HepG2 (cell line): ENCODE measurements around the gene NUP153. TPM values are rescaled to one million over a fixed set of nuclear protein-coding genes. Genes with fewer than 3 reads are reported as not detected.

Experiments used
- ASH2L ChIP-seq: fragments of 300-600, 200-600 bp; sonication (generic); IDR thresholded peaks from 2 replicates; pipeline ENCODE4 v1.7.0; 2017; ENCODE audit warnings: low read depth, mild to moderate bottlenecking, moderate library complexity, mixed read lengths, low read length; ENCODE audit not compliant: insufficient read length
- ATF7-NPFF ChIP-seq: sonication (generic); formaldehyde crosslinking; IDR thresholded peaks from 2 replicates; pipeline ENCODE4 v1.8.1; 2023; ENCODE audit warnings: mild to moderate bottlenecking, low read depth, missing genetic modification reagents, moderate library complexity
- FOXA3 ChIP-seq: IDR thresholded peaks from 2 replicates; pipeline ENCODE4 v1.6.1; 2016; ENCODE audit warnings: missing genetic modification reagents, missing compliant biosample characterization
- HHEX ChIP-seq: IDR thresholded peaks from 2 replicates; pipeline ENCODE4 v1.6.1; 2016; ENCODE audit warnings: control low read depth
- HMG20A ChIP-seq: IDR thresholded peaks from 2 replicates; pipeline ENCODE4 v1.6.1; 2016; ENCODE audit warnings: borderline replicate concordance
- KDM3A ChIP-seq: IDR thresholded peaks from 2 replicates; pipeline ENCODE4 v1.6.1; 2018; ENCODE audit warnings: low read depth, missing compliant biosample characterization
- MED13 ChIP-seq: sonication (generic); formaldehyde crosslinking; IDR thresholded peaks from 2 replicates; pipeline ENCODE4 v1.5.0; 2020; ENCODE audit warnings: missing genetic modification reagents
- MTF1 ChIP-seq: sonication (generic); formaldehyde crosslinking; IDR thresholded peaks from 2 replicates; pipeline ENCODE4 v1.5.0; 2020; ENCODE audit warnings: missing genetic modification reagents
- MZF1 ChIP-seq: sonication (generic); formaldehyde crosslinking; IDR thresholded peaks from 2 replicates; pipeline ENCODE4 v1.8.1; 2023; ENCODE audit warnings: mild to moderate bottlenecking, missing genetic modification reagents, borderline replicate concordance
- POLR2AphosphoS5 ChIP-seq: IDR thresholded peaks from 2 replicates; pipeline ENCODE4 v1.6.1; 2012; ENCODE audit warnings: low read depth, low read length
- SMAD9 ChIP-seq: sonication (generic); formaldehyde crosslinking; IDR thresholded peaks from 2 replicates; pipeline ENCODE4 v1.5.1; 2020; ENCODE audit warnings: mild to moderate bottlenecking, missing genetic modification reagents
- TCF7 ChIP-seq: sonication (generic); IDR thresholded peaks from 2 replicates; pipeline ENCODE4 v1.6.1; 2016; ENCODE audit warnings: antibody characterized with exemption, low read depth
- TOPORS ChIP-seq: sonication (generic); formaldehyde crosslinking; IDR thresholded peaks from 2 replicates; pipeline ENCODE4 v1.8.0; 2023; ENCODE audit warnings: mild to moderate bottlenecking, missing genetic modification reagents
- ZBTB7B ChIP-seq: sonication (generic); formaldehyde crosslinking; IDR thresholded peaks from 2 replicates; pipeline ENCODE4 v1.4.0; 2020; ENCODE audit warnings: missing genetic modification reagents
- ZNF33A ChIP-seq: sonication (generic); formaldehyde crosslinking; IDR thresholded peaks from 2 replicates; pipeline ENCODE4 v1.5.1; 2020; ENCODE audit warnings: missing genetic modification reagents, mild to moderate bottlenecking, moderate library complexity, borderline replicate concordance
- ZNF446 ChIP-seq: sonication (generic); formaldehyde crosslinking; IDR thresholded peaks from 2 replicates; pipeline ENCODE4 v1.5.0; 2020; ENCODE audit warnings: mild to moderate bottlenecking, missing genetic modification reagents
- ZNF619 ChIP-seq: sonication (generic); formaldehyde crosslinking; IDR thresholded peaks from 2 replicates; pipeline ENCODE4 v1.4.0; 2020; ENCODE audit warnings: mild to moderate bottlenecking, missing genetic modification reagents
- polyA plus RNA-seq, 8 experiments: library from polyadenylated mRNA; depleted of rRNA in 3 of 8; stranded (reverse) in 7 of 8; unstranded in 1 of 8; fragments of >200 nt; fragmentation: Illumina TruSeq in 4 of 8; extraction: Trizol in 4 of 8; gene quantifications; 2 replicates each; pipeline versions ENCODE4 v1.2.1 to v1.2.3, GENCODE V29; 2011 to 2016; ENCODE audit warnings: low read depth in 4 of 8, missing spikeins in 1 of 8, mixed read lengths in 1 of 8; ENCODE audit not compliant: insufficient read depth in 1 of 8
- total RNA-seq, 5 experiments: library from RNA; depleted of rRNA; stranded (reverse); fragments of >200 nt; fragmentation: Illumina TruSeq; extraction: Trizol; gene quantifications; 2 replicates each; pipeline ENCODE4 v1.2.3, GENCODE V29; 2016; ENCODE audit warnings: low read depth in 1 of 5
- TF ChIP-seq, protein P1 (sequence below): sonication (generic); formaldehyde crosslinking; IDR thresholded peaks from 2 replicates; pipeline ENCODE4 v1.9.0; 2021; ENCODE audit warnings: missing genetic modification reagents, borderline replicate concordance
- TF ChIP-seq, protein P2 (sequence below): IDR thresholded peaks from 2 replicates; pipeline ENCODE4 v1.6.1; 2018; ENCODE audit warnings: missing genetic modification reagents
- TF ChIP-seq, protein P3 (sequence below): sonication (generic); formaldehyde crosslinking; IDR thresholded peaks from 2 replicates; pipeline ENCODE4 v1.4.0; 2020; ENCODE audit warnings: missing genetic modification reagents
- TF ChIP-seq, protein P4 (sequence below): sonication (generic); formaldehyde crosslinking; IDR thresholded peaks from 2 replicates; pipeline ENCODE4 v1.5.0; 2020; ENCODE audit warnings: missing genetic modification reagents
- TF ChIP-seq, protein P5 (sequence below): sonication (generic); formaldehyde crosslinking; IDR thresholded peaks from 2 replicates; pipeline ENCODE4 v1.4.0; 2020; ENCODE audit warnings: missing genetic modification reagents
- TF ChIP-seq, protein P6 (sequence below): sonication (generic); formaldehyde crosslinking; conservative IDR thresholded peaks from 2 replicates; pipeline ENCODE4 v1.4.0; 2020; ENCODE audit warnings: mild to moderate bottlenecking, missing genetic modification reagents, moderate library complexity

The NUP153 gene
- total and polyA plus RNA-seq, 2 of the 13 experiments (the other 11 are each of a cell fraction or from before 2014, with no cell fraction given): 29.8 to 55.2 TPM

DNA sequence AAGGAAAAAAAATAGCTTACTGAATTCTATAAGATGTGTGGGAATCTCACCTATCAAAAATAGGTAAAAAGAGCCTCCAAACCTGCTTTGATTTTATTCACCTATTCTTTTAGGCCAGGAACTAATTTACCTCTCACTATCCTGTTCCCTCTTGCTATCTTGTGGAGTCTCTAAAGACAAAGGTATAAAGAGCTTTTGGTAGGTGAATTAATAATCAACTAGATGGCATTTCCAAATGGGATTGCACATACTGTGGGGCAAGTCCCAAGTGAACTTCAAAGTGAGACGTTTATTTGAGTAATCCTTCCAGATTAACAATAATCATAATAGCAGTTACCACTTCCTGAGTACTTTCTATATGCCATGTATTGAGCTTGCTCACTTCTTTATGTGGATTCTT is 103.8 kb downstream of the NUP153 start (continued):
- no peak for TF ChIP-seq MTF1 (CRISPR knock-in tag)
- no peak for TF ChIP-seq ZBTB7B (CRISPR knock-in tag)
- no peak for TF ChIP-seq KDM3A (CRISPR knock-in tag)
- no peak for TF ChIP-seq MED13 (CRISPR knock-in tag)
- TF ChIP-seq, protein P1, sequence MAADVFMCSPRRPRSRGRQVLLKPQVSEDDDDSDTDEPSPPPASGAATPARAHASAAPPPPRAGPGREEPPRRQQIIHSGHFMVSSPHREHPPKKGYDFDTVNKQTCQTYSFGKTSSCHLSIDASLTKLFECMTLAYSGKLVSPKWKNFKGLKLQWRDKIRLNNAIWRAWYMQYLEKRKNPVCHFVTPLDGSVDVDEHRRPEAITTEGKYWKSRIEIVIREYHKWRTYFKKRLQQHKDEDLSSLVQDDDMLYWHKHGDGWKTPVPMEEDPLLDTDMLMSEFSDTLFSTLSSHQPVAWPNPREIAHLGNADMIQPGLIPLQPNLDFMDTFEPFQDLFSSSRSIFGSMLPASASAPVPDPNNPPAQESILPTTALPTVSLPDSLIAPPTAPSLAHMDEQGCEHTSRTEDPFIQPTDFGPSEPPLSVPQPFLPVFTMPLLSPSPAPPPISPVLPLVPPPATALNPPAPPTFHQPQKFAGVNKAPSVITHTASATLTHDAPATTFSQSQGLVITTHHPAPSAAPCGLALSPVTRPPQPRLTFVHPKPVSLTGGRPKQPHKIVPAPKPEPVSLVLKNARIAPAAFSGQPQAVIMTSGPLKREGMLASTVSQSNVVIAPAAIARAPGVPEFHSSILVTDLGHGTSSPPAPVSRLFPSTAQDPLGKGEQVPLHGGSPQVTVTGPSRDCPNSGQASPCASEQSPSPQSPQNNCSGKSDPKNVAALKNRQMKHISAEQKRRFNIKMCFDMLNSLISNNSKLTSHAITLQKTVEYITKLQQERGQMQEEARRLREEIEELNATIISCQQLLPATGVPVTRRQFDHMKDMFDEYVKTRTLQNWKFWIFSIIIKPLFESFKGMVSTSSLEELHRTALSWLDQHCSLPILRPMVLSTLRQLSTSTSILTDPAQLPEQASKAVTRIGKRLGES: no peak
- TF ChIP-seq FOXA3 (CRISPR knock-in tag): 0 out of 2 replicates have a peak, but pooled peaks have one; percentile 32
- no peak for TF ChIP-seq HHEX (CRISPR knock-in tag)
- no peak for TF ChIP-seq ATF7-NPFF (CRISPR knock-in tag)
- no peak for TF ChIP-seq ZNF446
- TF ChIP-seq ZNF619: no peak
- TF ChIP-seq MZF1 (CRISPR knock-in tag): no peak
- TF ChIP-seq, protein P2, sequence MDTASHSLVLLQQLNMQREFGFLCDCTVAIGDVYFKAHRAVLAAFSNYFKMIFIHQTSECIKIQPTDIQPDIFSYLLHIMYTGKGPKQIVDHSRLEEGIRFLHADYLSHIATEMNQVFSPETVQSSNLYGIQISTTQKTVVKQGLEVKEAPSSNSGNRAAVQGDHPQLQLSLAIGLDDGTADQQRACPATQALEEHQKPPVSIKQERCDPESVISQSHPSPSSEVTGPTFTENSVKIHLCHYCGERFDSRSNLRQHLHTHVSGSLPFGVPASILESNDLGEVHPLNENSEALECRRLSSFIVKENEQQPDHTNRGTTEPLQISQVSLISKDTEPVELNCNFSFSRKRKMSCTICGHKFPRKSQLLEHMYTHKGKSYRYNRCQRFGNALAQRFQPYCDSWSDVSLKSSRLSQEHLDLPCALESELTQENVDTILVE: no peak
- peak; percentile 46; the same call in 1 of the 2 replicates for TF ChIP-seq HMG20A
- TF ChIP-seq, protein P3, sequence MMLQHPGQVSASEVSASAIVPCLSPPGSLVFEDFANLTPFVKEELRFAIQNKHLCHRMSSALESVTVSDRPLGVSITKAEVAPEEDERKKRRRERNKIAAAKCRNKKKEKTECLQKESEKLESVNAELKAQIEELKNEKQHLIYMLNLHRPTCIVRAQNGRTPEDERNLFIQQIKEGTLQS: no peak
- peak; percentile 80 for TF ChIP-seq TCF7
- no peak for TF ChIP-seq TOPORS (CRISPR knock-in tag)
- peak; percentile 34; the same call in 1 of the 2 replicates for TF ChIP-seq POLR2AphosphoS5
- no peak for TF ChIP-seq ZNF33A
- peak; percentile 51 for TF ChIP-seq ASH2L
- TF ChIP-seq SMAD9 (CRISPR knock-in tag): no peak
- TF ChIP-seq, protein P4, sequence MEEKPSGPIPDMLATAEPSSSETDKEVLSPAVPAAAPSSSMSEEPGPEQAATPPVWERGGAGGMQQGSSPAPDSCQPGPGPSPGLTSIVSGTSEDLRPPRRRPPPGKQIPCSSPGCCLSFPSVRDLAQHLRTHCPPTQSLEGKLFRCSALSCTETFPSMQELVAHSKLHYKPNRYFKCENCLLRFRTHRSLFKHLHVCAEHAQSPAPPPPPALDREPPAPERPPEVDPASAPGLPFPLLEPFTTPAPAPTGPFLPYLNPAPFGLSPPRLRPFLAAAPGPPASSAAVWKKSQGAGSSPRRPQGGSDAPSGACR (CRISPR knock-in tag): no peak
- TF ChIP-seq, protein P5, sequence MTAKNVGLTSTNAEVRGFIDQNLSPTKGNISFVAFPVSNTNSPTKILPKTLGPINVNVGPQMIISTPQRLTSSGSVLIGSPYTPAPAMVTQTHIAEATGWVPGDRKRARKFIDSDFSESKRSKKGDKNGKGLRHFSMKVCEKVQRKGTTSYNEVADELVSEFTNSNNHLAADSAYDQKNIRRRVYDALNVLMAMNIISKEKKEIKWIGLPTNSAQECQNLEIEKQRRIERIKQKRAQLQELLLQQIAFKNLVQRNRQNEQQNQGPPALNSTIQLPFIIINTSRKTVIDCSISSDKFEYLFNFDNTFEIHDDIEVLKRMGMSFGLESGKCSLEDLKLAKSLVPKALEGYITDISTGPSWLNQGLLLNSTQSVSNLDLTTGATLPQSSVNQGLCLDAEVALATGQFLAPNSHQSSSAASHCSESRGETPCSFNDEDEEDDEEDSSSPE: no peak
- TF ChIP-seq, protein P6, sequence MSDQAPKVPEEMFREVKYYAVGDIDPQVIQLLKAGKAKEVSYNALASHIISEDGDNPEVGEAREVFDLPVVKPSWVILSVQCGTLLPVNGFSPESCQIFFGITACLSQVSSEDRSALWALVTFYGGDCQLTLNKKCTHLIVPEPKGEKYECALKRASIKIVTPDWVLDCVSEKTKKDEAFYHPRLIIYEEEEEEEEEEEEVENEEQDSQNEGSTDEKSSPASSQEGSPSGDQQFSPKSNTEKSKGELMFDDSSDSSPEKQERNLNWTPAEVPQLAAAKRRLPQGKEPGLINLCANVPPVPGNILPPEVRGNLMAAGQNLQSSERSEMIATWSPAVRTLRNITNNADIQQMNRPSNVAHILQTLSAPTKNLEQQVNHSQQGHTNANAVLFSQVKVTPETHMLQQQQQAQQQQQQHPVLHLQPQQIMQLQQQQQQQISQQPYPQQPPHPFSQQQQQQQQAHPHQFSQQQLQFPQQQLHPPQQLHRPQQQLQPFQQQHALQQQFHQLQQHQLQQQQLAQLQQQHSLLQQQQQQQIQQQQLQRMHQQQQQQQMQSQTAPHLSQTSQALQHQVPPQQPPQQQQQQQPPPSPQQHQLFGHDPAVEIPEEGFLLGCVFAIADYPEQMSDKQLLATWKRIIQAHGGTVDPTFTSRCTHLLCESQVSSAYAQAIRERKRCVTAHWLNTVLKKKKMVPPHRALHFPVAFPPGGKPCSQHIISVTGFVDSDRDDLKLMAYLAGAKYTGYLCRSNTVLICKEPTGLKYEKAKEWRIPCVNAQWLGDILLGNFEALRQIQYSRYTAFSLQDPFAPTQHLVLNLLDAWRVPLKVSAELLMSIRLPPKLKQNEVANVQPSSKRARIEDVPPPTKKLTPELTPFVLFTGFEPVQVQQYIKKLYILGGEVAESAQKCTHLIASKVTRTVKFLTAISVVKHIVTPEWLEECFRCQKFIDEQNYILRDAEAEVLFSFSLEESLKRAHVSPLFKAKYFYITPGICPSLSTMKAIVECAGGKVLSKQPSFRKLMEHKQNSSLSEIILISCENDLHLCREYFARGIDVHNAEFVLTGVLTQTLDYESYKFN (CRISPR knock-in tag): peak; percentile 46
